Renal pelvis (tissue), 4 donors: ENCODE results near the gene SMYD3. TPM values are rescaled to one million over a fixed set of nuclear protein-coding genes. Genes with fewer than 3 reads are reported as not detected.
"Not testable (repeated sequence)": the region's sequence is repeated elsewhere in the genome, so short reads cannot be mapped to it uniquely, and the experiment has no call there.

Source experiments
- DNase-seq: peaks from one replicate; pipeline ENCODE4 v3.0.0-alpha.2; 2013
- polyA plus RNA-seq, 3 donors: library from polyadenylated mRNA; unstranded; fragments of 120-200 nt; gene quantifications; one replicate each; pipeline ENCODE4 v1.2.1, GENCODE V29; 2013; ENCODE audit not compliant: insufficient read length in 3 of 3

SMYD3 gene
- polyA plus RNA-seq, 3 donors = 25.8 to 30.3 (median 26.1) TPM

DNA sequence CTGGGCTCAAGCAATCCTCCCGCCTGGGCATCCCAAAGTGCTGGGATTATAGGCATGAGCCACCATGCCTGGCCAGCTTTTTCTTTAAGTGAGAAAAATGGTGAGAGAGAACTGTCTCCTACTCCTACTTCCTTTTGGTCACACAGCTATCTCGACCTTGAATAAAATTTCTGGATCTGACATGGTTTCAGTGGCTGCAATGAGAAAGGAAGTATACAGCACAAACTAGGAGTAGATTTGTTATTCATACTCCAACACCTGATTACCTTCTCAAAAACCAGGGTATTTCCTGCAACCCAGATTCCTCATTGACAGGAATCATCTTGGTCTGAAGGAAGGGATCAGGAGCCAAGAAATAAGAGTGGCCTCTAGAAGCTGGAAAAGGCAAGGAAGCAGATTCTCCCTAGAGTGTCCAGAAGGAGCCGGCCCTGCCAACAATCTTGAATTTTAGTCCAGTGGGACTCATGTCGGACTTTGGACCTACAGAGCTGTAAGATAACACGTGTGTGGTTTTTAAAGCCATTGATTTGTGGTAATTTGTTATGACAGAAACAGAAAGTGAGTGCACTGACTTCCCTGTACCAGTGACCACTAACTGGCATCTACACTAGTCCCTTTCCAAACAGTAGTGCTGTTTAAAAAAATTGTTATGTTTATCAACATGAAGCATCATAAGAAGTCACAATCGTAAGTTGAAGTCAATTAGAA, 516.6 kb downstream of the SMYD3 start:
- no peak for DNase-seq

DNA sequence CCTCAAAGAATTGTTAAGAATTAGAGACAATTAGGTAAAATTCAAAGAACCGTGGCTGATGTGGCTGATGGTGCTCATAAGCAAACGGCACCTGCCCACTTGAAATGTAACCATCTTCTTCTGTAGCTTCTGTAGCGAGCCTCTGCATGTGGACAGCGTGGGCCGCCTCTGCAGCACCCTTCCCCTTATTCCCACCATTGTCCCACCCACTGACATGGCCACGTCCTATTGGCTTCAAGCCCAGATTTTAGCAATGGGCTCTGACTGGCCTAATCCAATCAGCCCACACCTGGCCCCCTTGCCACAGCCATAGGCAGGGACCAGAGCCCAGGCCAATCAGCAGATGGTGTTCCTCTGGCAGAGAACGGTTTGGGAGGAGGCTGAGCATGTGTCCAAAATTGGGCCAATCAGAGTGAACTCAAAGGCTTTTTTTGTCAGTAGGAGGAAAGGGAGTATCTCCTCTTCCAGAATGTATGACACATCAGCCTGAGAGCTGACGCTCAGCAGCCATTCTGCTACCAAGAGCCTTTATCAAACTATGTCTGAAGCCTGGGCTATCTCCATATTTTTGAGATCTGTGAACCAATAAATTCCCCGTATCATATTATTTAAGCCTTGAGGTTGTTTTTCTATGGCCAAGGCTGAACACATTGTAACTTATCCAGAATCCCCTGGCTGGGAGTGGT, 518.5 kb downstream of the SMYD3 start:
- DNase-seq = no peak

DNA sequence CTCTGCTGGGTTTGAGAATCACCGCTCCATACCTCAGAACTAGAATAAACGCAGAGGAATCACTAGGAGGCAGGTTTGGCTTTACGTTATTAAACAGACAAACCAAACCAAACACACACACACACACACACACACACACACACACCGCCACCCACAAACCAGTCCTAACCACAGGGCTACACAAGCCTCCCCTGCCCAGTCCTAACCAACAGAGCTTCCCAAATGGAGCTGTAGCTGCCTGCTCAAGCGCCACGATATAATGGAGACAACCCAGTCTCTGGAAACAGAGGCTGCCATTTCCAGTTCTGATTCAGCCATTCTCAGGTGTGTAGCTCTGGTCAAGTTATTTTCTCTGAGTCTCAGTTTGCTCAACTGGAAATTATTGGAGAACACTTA, 519.1 kb downstream of the SMYD3 start:
- no peak for DNase-seq

DNA sequence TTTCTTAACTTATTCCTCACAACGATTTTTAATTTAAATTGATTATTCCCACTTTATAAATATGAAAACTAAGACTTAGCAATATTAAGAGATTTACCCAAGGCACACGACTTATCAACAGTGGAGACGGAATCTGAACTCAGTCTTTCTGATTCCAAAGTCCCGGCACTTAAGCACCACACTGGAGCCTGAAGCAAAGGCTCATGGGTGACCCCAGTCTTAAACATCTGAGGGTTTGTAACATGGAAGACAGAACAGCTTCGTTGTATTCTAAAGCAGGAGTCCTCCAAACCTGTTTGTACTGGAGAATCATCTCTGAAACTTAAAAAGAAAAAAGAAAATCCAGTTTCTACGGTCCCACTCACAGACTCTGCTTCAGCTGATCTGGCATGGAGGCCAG, 519.5 kb downstream of the SMYD3 start:
- no peak for DNase-seq

DNA sequence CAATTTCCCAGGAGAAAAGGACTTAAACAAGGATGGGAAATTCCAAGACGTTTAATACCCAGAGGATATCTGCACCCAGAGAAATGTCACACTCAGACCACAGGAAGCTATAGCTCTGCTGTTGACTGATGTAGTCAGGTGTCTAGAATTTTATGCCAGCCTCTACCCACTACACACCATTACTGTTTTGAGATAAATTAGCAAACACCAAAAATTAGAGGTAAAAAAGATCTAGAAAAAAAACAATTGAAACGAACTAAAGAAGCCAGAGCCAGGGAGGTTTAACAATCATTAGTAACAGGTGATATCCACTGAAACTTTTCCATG, 519.9 kb downstream of the SMYD3 start:
- DNase-seq = no peak

DNA sequence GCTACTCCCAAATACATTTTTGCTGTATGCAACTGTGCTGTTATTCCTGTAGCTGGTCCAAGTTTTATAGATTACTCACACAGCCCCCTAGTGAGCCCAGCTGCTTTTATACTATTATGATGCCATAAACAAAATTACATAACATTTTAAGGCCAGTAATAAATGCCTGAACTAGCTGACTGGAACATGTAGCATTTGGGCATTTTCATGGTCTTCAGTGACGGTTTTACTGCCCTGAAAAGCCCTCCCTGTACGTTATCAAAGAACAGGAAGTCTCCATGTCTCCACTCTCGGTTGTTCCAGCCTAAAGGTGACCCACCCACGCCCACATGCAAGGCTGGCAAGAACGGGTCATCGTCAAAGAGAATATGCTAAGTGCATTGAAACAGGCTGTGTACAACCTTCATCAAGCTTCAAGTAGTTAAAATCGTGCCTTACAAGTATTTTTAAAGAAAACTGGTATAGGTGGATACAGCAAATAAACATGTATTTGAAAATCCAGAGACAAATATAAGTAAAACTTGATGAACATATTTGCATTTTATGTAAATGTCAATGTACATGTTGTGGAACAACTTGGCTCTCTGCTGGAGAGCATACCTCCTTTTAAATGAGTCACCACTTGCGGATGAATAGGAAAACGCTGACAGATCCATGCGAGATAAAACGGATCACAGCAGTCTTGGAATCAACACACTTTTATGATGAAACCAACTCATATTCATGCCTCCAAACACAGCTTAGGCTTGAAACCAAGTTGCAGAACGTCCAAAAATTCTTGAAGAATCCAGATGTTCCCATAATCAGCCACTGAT, 520.5 kb downstream of the SMYD3 start:
- DNase-seq = peak; percentile 75

DNA sequence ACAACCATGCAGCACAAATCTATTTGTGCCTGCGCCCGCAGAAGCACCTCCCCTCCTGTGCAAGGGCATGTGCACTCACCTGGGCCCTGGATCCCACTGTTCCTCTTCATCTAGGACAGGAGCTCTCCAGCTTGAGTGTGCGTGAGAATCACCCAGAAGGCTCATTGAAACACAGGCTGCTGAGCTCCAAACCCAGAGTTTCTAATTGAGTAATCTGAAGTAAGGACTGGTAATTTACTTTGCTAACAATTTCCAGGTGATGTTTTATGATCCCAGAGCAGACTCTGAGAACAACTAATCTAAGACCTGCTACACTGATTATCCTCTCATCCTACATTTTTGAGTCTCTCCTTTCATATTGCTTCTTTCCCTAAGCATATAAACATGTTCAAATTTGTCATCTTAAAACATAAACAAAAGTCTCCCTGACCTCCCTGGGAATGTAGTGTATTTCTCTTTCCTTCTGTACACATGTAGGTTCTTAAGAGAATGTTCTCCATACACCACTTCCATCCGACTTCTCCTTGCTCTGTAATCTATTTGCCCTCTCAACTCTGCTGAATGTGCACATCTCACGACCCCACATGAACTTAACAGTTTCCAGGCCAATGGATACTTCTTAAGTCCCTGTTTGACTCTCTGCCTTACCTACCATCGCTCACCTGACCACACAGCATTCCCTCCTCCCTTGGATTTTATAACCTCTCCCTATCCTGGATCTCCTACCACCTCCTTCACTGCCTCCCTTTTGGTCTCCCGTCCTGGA, 522.5 kb downstream of the SMYD3 start:
- DNase-seq = no peak

DNA sequence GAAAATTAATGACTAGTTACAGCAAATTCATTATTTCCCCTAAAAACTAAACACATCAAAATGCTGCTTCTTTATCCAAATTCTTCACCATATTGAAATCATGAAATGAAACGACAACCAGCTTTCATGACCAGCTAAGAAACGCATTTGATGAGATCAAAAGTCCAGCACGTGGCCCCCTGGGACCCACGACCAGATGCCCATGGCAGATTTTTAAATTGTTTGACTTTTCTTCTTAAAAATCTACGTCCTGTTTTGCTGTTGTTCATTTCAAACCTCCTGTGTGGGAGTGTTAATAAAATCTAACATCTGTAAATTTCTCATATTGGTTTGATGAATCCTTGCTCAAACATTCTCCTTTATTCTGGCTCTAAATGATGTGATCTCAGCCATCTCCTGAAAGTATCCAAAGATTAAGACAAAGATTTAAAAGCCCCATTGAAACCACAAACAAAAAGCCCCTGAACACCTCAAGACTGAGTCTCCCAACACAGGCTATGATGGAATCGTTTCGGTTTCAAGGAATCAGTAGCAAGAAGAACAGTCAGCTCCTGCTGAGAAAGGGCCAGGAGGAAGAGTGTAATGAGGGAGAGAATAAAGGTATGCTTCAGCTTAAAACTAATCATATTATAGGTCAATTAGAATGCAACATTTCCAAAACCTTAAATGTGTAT, 523.6 kb downstream of the SMYD3 start:
- DNase-seq = no peak

DNA sequence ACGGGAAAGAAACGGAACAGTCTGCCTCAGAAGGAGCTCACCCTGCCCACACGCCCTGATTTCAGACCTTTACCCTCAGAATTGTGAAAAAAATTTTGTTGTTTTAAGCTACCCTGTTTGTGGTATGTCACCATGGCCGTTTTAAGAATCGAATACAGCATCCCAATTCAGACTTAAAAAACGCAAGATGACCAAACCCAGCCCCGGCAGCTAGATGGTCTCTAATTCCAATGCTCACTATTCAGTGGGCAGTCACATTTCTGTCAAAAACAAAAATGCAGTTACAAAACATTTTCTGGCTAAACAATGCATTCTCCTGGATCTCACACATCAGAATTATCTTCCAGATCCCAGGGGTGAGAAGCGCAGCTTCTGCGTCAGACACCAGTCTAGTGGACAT, 527.5 kb downstream of the SMYD3 start:
- no peak for DNase-seq

DNA sequence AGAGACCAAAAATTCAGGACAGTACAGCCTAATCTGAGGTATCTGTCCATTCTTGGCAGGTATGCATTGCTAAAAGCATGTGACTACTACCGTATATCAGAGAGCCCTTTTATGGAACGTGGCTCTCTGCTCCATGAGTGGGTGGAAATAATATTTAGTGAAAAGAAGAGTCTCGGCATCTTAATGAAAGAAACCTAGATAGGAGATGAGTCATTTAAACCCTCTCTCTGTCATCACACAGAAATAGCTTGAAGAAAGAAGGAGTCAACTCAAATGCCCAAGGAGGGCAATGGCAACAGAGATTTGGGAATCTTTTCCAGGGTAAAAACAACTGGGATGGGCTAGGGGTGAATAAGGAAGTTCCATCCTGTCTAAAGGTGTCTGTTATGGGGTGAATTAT, 528.2 kb downstream of the SMYD3 start:
- DNase-seq = no peak

DNA sequence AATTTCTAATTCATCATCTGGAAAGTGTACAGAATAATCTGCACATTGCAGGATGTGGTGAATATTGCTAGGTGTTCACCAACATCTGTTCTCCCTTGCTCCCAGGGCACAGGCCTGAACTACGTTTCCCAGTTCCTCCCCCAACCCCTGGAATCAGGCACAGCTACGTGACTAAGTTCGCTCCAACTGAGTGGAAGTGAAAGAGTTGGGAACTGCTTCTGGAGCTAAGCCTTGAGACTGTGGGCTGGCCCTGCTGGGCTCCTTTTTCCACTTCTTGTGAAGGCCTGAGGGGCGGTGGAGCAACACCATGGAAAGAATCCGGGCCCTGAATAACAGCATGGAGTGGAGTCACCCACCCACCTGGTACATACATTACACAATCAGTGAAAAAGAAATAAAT, 534.6 kb downstream of the SMYD3 start:
- no peak for DNase-seq

DNA sequence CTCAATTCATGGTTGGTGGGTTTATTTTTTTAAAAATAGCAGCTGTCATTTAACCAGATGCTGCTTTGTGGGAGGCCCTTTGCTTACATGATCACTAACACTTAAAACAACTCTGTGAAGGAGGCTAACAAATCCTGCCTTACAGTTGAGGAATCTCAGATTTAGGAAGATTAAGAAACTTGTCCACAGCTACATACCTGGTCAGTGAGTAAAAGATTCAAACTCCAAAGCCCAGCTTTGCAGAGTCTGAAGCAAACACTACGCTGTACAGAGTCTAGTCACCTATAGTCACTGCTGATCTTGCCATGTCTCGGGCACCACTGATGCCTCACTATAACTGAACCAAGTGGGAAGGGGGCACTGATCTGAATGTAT, 535.4 kb downstream of the SMYD3 start:
- no peak for DNase-seq

DNA sequence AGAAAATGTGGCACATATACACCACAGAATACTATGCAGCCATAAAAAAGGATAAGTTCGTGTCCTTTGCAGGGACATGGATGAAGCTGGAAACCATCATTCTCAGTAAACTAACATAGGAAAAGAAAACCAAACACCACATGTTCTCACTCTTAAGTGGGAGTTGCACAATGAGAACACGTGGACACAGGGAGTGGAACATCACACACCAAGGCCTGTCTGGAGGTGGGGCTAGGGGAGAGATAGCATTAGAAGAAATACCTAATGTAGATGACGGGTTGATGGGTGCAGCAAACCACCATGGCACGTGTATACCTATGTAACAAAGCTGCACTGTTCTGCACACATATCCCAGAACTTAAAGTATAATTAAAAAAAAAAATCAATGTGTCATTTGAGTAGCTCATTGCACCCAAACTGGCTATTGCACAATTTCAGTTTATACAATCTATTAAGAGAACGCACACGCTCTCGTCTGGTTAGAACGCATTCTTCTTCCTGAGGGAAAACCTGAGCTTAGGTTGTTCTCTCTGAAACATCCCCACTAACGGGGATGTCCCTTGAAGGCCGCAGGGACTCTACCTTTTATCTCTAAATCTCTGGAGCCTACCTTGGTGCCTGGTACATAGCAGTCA, 535.9 kb downstream of the SMYD3 start:
- DNase-seq = not testable (repeated sequence)

DNA sequence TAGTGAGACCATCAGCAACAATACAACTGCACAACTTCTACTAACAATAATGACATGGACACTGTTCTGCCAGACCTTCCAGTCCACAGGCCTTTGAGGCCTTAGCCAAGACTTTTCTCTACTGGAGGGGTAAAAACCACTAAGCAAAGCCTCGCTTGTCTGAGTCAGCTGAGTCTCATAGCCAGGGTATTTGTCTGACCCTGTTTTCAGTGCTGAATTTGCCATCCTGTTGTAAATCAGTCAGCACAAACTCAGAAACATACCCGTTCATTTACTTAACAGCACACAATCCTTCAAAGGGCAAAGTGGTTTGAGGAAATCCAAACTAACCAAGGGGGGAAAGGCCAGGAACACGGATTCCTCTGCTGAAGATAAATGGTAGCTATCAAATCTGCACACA, 537.8 kb downstream of the SMYD3 start:
- peak; percentile 61 for DNase-seq

DNA sequence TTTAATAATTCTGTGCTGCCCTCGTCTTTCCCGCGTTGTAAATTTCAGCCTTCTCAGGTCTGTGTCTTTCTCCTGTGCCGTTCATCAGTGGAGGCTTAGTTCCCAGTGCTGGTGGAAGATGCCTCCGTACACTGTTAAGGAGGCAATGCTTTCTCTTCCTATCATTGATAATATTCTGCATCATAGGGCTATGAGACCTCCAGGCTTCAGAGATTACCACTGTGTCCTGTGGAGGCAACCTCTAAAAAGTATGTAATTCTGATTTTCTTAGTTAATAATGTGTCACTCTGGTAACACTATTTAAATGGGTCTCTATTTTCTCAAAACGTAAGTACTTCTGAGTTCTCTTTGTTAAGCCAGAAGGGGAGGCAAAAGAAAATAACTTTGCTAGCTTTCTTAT, 538.3 kb downstream of the SMYD3 start:
- DNase-seq = no peak

DNA sequence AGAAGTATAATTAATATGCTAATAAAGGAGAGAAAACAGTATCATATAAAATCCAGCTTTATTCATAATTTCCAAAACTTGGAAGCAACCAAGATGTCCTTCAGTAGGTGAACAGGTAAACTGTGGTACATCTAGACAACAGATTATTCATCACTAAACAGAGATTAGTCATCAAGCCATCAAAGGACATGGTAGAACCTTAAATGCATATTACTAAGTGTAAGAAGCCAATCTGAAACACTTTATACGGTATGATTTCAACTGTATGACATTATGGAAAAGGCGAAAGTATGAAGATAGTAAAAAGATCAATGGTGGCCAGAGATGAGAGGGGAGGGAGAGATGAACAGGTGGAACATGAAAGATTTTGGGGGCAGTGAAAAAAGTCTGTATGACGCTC, 541.7 kb downstream of the SMYD3 start:
- DNase-seq = no peak

DNA sequence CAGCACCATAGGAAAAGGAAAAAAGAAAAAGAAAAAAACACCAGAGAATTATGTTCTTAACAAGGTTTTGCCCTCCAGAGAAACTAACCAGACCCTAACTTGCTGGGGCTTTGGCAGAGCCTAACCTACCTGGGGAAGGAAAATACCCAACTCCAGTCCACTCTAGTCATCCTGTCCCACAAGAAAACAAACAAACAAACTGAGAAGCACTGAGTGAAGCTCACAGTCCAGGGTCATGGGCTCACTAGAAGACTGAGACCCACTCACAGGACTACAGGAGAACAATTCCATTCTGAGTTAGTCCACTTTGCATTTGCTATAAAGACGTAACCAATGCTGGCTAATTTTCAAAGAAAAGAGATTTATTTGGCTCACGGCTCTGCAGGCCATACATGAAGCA, 543.4 kb downstream of the SMYD3 start:
- DNase-seq = no peak

DNA sequence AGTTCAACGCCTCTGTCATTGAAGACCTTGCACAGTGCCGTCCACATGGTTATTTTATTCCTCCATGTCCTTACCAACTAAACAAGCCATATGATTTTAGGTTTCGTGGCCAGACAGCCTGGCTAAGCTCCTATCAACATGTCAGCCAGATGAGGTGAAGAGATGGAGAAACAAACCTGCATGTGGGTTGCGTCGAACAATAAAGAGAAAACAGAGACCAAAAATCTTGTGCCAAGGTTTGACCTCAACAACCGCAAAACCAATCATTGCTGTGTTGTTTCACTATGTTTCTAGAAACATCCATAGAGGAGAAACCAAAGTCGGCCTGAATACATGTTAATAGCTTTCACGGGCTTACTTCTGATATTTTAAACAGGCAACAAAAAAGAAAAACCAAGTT, 544.6 kb downstream of the SMYD3 start:
- DNase-seq = no peak

DNA sequence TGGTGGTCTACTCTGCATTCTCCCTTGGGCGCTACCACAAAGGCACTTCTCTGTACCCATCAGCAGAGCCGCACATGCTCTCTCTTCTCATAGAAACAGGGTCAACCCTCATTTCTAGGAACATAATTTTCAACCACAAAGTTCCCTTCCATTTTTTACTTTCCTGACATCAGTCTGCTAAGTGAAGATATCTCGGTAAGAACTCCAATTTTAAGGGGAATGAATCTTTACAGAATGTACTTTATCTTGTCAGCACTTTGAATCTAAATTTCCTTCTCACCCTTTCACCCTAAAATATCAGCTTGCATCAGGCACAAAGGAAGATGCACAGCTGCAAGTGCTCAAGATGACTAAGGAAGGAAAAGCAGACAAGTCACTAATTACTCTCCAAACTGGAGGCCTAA, 545.9 kb downstream of the SMYD3 start:
- peak; percentile 72 for DNase-seq

DNA sequence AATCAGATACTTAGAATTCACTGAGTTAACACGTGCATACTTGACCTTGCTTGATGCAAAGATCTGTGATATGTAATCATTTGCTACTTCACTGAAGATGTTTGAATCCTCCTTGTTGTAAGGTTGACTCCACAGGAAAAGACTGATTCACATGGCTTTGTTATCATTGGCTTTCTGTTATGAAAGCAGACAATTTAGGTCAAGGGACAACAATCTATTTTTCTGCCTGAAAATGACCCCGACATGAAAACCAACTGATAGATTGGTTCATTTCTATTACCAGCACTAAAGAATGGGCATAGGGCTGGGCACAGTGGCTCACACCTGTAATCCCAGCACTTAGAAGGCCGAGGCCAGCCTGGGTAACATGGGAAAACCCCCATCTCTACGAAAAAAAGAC, 546.9 kb downstream of the SMYD3 start:
- DNase-seq = no peak

DNA sequence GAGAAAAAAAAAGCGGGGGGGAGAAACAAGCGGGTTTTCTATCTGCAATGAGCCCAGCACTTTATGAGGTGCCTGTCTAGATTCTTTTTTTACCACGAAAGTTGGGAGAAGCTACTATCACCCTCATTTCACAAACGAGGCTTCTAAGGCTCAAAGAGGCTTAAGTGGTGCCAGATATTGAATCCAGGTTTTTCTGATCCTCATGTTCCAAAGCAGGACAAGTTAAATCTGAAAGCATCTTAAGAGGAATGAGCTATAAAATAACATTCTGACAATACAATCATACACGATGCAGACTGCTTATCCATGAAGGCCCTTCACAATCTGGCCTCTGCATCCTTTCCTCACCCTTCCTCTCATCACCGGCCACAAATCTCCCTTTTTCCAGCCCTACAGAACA, 549.1 kb downstream of the SMYD3 start:
- no peak for DNase-seq
